HepG2 (cell line): Measurements from ENCODE around the gene S100A7. TPM values are rescaled to one million over a fixed set of nuclear protein-coding genes. Genes with fewer than 3 reads are reported as not detected.

Experiments used
- CBFB ChIP-seq: sonication (generic); formaldehyde crosslinking; IDR thresholded peaks from 2 replicates; pipeline ENCODE4 v1.4.0; 2020; ENCODE audit warnings: missing genetic modification reagents
- CBX1 ChIP-seq: IDR thresholded peaks from one replicate; pipeline ENCODE4 v1.6.1; 2016; ENCODE audit warnings: antibody characterized with exemption, low read depth
- CENPBD1 ChIP-seq: sonication (generic); formaldehyde crosslinking; IDR thresholded peaks from 2 replicates; pipeline ENCODE4 v1.8.0; 2022; ENCODE audit warnings: missing genetic modification reagents, low read depth, mild to moderate bottlenecking, borderline replicate concordance
- CENPT ChIP-seq: sonication (generic); formaldehyde crosslinking; IDR thresholded peaks from 2 replicates; pipeline ENCODE4 v1.8.0; 2022; ENCODE audit warnings: low read depth, mild to moderate bottlenecking, moderate library complexity, missing genetic modification reagents
- DDIT3 ChIP-seq: sonication (generic); formaldehyde crosslinking; IDR thresholded peaks from 2 replicates; pipeline ENCODE4 v1.4.0; 2020; ENCODE audit warnings: mild to moderate bottlenecking, missing genetic modification reagents
- GABPA ChIP-seq, 2 experiments: IDR thresholded peaks; 2 replicates each; pipeline ENCODE4 v1.6.1; 2011 to 2016; ENCODE audit warnings: low read depth in 2 of 2, low read length in 1 of 2, missing biosample characterization in 1 of 2, missing genetic modification characterization in 1 of 2
- HMGA1 ChIP-seq: sonication (generic); formaldehyde crosslinking; conservative IDR thresholded peaks from 2 replicates; pipeline ENCODE4 v1.4.0; 2020; ENCODE audit warnings: missing genetic modification reagents
- HOXA3 ChIP-seq: sonication (generic); formaldehyde crosslinking; IDR thresholded peaks from 2 replicates; pipeline ENCODE4 v1.5.0; 2020; ENCODE audit warnings: missing genetic modification reagents
- KDM3A ChIP-seq: IDR thresholded peaks from 2 replicates; pipeline ENCODE4 v1.6.1; 2018; ENCODE audit warnings: low read depth, missing compliant biosample characterization
- MAFF ChIP-seq: IDR thresholded peaks from 2 replicates; pipeline ENCODE4 v1.6.1; 2011; ENCODE audit warnings: low read depth, low read length, improper control_type of control experiment
- MXD4 ChIP-seq: IDR thresholded peaks from 2 replicates; pipeline ENCODE4 v1.6.1; 2016; ENCODE audit warnings: mild to moderate bottlenecking, missing biosample characterization, missing genetic modification reagents
- PCBP1 ChIP-seq: fragments of 200-400 bp; formaldehyde crosslinking; IDR thresholded peaks from 2 replicates; pipeline ENCODE4 v1.6.1; 2017; ENCODE audit warnings: mild to moderate bottlenecking, low read depth, low read length, borderline replicate concordance
- PHF20 ChIP-seq: sonication (generic); formaldehyde crosslinking; IDR thresholded peaks from 2 replicates; pipeline ENCODE4 v1.5.0; 2020; ENCODE audit warnings: mild to moderate bottlenecking, missing genetic modification reagents
- PRDM4 ChIP-seq: sonication (generic); formaldehyde crosslinking; IDR thresholded peaks from 2 replicates; pipeline ENCODE4 v1.9.0; 2021; ENCODE audit warnings: missing genetic modification reagents, borderline replicate concordance
- PRMT3 ChIP-seq: sonication (generic); formaldehyde crosslinking; IDR thresholded peaks from 2 replicates; pipeline ENCODE4 v1.8.1; 2022; ENCODE audit warnings: low read depth, mild to moderate bottlenecking, moderate library complexity, missing genetic modification reagents, borderline replicate concordance
- RCOR2 ChIP-seq: IDR thresholded peaks from 2 replicates; pipeline ENCODE4 v1.6.1; 2016; ENCODE audit warnings: missing biosample characterization, missing genetic modification reagents
- RFX5 ChIP-seq: IDR thresholded peaks from 2 replicates; pipeline ENCODE4 v1.6.1; 2011; ENCODE audit warnings: low read depth, low read length, improper control_type of control experiment
- SMC3 ChIP-seq: IDR thresholded peaks from 2 replicates; pipeline ENCODE4 v1.6.1; 2011; ENCODE audit warnings: low read length, improper control_type of control experiment
- SP2 ChIP-seq: sonication (generic); formaldehyde crosslinking; IDR thresholded peaks from 2 replicates; pipeline ENCODE4 v1.5.1; 2020; ENCODE audit warnings: mild to moderate bottlenecking, missing genetic modification reagents
- TAF15 ChIP-seq: fragments of 200-400 bp; formaldehyde crosslinking; IDR thresholded peaks from one replicate; pipeline ENCODE4 v1.6.1; 2018; ENCODE audit warnings: mild to moderate bottlenecking, low read depth, low read length; ENCODE audit not compliant: poor library complexity, severe bottlenecking
- YY1 ChIP-seq: IDR thresholded peaks from 2 replicates; pipeline ENCODE4 v1.6.1; 2011; ENCODE audit warnings: low read length, low read depth, moderate library complexity, mild to moderate bottlenecking; ENCODE audit not compliant: insufficient read depth, insufficient replicate concordance
- ZIK1 ChIP-seq: sonication (generic); formaldehyde crosslinking; IDR thresholded peaks from 2 replicates; pipeline ENCODE4 v1.5.0; 2020; ENCODE audit warnings: mild to moderate bottlenecking, low read depth, missing genetic modification reagents, borderline replicate concordance
- ZNF136 ChIP-seq: sonication (generic); formaldehyde crosslinking; IDR thresholded peaks from 2 replicates; pipeline ENCODE4 v1.8.1; 2022; ENCODE audit warnings: low read depth, mild to moderate bottlenecking, moderate library complexity, missing genetic modification reagents
- ZNF280D ChIP-seq: sonication (generic); formaldehyde crosslinking; IDR thresholded peaks from 2 replicates; pipeline ENCODE4 v1.5.1; 2020; ENCODE audit warnings: mild to moderate bottlenecking, missing genetic modification reagents
- ZNF547 ChIP-seq: sonication (generic); formaldehyde crosslinking; IDR thresholded peaks from 2 replicates; pipeline ENCODE4 v1.5.1; 2020; ENCODE audit warnings: mild to moderate bottlenecking, missing genetic modification reagents
- ZNF772 ChIP-seq: sonication (generic); formaldehyde crosslinking; IDR thresholded peaks from 2 replicates; pipeline ENCODE4 v1.5.0; 2020; ENCODE audit warnings: mild to moderate bottlenecking, missing genetic modification reagents
- polyA plus RNA-seq, 8 experiments: library from polyadenylated mRNA; depleted of rRNA in 3 of 8; stranded (reverse) in 7 of 8; unstranded in 1 of 8; fragments of >200 nt; fragmentation: Illumina TruSeq in 4 of 8; extraction: Trizol in 4 of 8; gene quantifications; 2 replicates each; pipeline versions ENCODE4 v1.2.1 to v1.2.3, GENCODE V29; 2011 to 2016; ENCODE audit warnings: low read depth in 4 of 8, missing spikeins in 1 of 8, mixed read lengths in 1 of 8; ENCODE audit not compliant: insufficient read depth in 1 of 8
- total RNA-seq, 5 experiments: library from RNA; depleted of rRNA; stranded (reverse); fragments of >200 nt; fragmentation: Illumina TruSeq; extraction: Trizol; gene quantifications; 2 replicates each; pipeline ENCODE4 v1.2.3, GENCODE V29; 2016; ENCODE audit warnings: low read depth in 1 of 5

The S100A7 gene
- total and polyA plus RNA-seq, 2 of the 13 experiments (the other 11 are each of a cell fraction or from before 2014, with no cell fraction given), result not detected

- no peak for TF ChIP-seq ZNF280D (CRISPR knock-in tag)
- no peak for TF ChIP-seq DDIT3 (CRISPR knock-in tag)
- TF ChIP-seq SP2 (CRISPR knock-in tag), result no peak
- TF ChIP-seq HOXA3 (CRISPR knock-in tag), result no peak
- no peak for TF ChIP-seq PRDM4
- no peak for TF ChIP-seq ZNF136 (CRISPR knock-in tag)
- TF ChIP-seq RCOR2, result no peak
- TF ChIP-seq CBX1, result no peak
- TF ChIP-seq HMGA1 (CRISPR knock-in tag), result no peak
- TF ChIP-seq KDM3A, result 0 out of 2 replicates have a peak, but pooled peaks have one; percentile 21
- TF ChIP-seq CBFB (CRISPR knock-in tag), result no peak
- TF ChIP-seq TAF15, result no peak
- TF ChIP-seq PRMT3, result no peak
- TF ChIP-seq YY1, result no peak
- TF ChIP-seq MAFF, result no peak
- TF ChIP-seq CENPT (CRISPR knock-in tag), result no peak
- no peak for TF ChIP-seq SMC3
- TF ChIP-seq MXD4 (CRISPR knock-in tag), result no peak
- no peak for TF ChIP-seq PCBP1
- TF ChIP-seq ZNF547, result no peak
- no peak for TF ChIP-seq RFX5
- no peak for TF ChIP-seq GABPA (IDR thresholded peaks at IDR 0.05; ENCODE audit: low read depth, low read length)
- no peak for TF ChIP-seq GABPA (CRISPR knock-in tag; IDR thresholded peaks at IDR 0.05; ENCODE audit: low read depth)
- TF ChIP-seq ZNF772 (CRISPR knock-in tag), result no peak
- no peak for TF ChIP-seq ZIK1 (CRISPR knock-in tag)
- TF ChIP-seq PHF20, result no peak
- no peak for TF ChIP-seq CENPBD1
Observed at GRCh38 chr1:153506831-153507413, 46.5 kb upstream of the S100A7 start (continued).
